ENCODE data around the gene SPIRE2. TPM values are rescaled to one million over a fixed set of nuclear protein-coding genes. Genes with fewer than 3 reads are reported as not detected.
"Not testable (repeated sequence)": the region's sequence is repeated elsewhere in the genome, so short reads cannot be mapped to it uniquely, and the experiment has no call there.

The SPIRE2 gene
- total and polyA plus RNA-seq, 2 of the 13 experiments (the other 11 are each of a cell fraction or from before 2014, with no cell fraction given) = 13.3 to 37.5 TPM

DNA sequence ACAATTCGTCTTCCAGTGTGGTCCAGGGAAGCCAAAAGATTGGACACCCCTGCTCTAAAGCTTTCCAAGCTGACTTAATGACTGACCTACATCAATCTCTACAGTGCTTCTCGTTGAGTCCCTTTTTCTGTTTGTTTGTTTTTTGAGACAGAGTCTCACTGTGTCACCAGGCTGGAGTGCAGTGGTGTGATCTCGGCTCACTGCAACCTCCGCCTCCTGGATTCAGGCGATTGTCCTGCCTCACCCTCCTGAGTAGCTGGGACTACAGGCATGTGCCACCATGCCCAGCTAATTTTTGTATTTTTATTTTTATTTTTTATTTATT lies 4.5 kb upstream of the SPIRE2 start (continued):
- TF ChIP-seq RFXAP (CRISPR knock-in tag; IDR thresholded peaks at IDR 0.05; ENCODE audit: borderline replicate concordance) = 0 out of 2 replicates have a peak, but pooled peaks have one; percentile 47
- TF ChIP-seq DRAP1 (CRISPR knock-in tag; IDR thresholded peaks at IDR 0.05) = peak; percentile 73; the same call in 1 of the 2 replicates
- 0 out of 2 replicates have a peak, but pooled peaks have one; percentile 38 for TF ChIP-seq ZKSCAN8 (CRISPR knock-in tag; IDR thresholded peaks at IDR 0.05; ENCODE audit: borderline replicate concordance)
- TF ChIP-seq, protein P1, sequence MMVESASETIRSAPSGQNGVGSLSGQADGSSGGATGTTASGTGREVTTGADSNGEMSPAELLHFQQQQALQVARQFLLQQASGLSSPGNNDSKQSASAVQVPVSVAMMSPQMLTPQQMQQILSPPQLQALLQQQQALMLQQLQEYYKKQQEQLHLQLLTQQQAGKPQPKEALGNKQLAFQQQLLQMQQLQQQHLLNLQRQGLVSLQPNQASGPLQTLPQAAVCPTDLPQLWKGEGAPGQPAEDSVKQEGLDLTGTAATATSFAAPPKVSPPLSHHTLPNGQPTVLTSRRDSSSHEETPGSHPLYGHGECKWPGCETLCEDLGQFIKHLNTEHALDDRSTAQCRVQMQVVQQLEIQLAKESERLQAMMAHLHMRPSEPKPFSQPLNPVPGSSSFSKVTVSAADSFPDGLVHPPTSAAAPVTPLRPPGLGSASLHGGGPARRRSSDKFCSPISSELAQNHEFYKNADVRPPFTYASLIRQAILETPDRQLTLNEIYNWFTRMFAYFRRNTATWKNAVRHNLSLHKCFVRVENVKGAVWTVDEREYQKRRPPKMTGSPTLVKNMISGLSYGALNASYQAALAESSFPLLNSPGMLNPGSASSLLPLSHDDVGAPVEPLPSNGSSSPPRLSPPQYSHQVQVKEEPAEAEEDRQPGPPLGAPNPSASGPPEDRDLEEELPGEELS (CRISPR knock-in tag; IDR thresholded peaks at IDR 0.05) = peak; percentile 71; the same call in 1 of the 2 replicates
- TF ChIP-seq FOSL2 (CRISPR knock-in tag; IDR thresholded peaks at IDR 0.05) = peak; percentile 46; the same call in 1 of the 2 replicates
- TF ChIP-seq SOX6, FOXA1 (IDR thresholded peaks at IDR 0.05): not testable (repeated sequence)
- peak; percentile 20; the same call in 1 of the 2 replicates for TF ChIP-seq SOX6 (CRISPR knock-in tag; IDR thresholded peaks at IDR 0.05)
- TF ChIP-seq GATAD2A (CRISPR knock-in tag; IDR thresholded peaks at IDR 0.05) = peak; percentile 30; the same call in 1 of the 2 replicates
- TF ChIP-seq GFI1 (CRISPR knock-in tag; IDR thresholded peaks at IDR 0.05; ENCODE audit: borderline replicate concordance) = peak; percentile 88
- TF ChIP-seq ZBED4 (CRISPR knock-in tag; IDR thresholded peaks at IDR 0.05; ENCODE audit: borderline replicate concordance) = peak; percentile 28; the same call in 1 of the 2 replicates
- TF ChIP-seq FOXK1 (CRISPR knock-in tag; IDR thresholded peaks at IDR 0.05; ENCODE audit: borderline replicate concordance, low read depth) = peak; percentile 32; the same call in 1 of the 2 replicates
- TF ChIP-seq ZNF264 (CRISPR knock-in tag; IDR thresholded peaks at IDR 0.05) = peak; percentile 31
- TF ChIP-seq ERF (CRISPR knock-in tag; IDR thresholded peaks at IDR 0.05) = peak; percentile 61; the same call in 1 of the 2 replicates
- TF ChIP-seq ZFX (CRISPR knock-in tag; IDR thresholded peaks at IDR 0.05; ENCODE audit: low read depth) = peak; percentile 27
- peak; percentile 43; the same call in 1 of the 2 replicates for TF ChIP-seq FOXA1 (CRISPR knock-in tag; IDR thresholded peaks at IDR 0.05)
- TF ChIP-seq, protein P2, sequence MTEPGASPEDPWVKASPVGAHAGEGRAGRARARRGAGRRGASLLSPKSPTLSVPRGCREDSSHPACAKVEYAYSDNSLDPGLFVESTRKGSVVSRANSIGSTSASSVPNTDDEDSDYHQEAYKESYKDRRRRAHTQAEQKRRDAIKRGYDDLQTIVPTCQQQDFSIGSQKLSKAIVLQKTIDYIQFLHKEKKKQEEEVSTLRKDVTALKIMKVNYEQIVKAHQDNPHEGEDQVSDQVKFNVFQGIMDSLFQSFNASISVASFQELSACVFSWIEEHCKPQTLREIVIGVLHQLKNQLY (CRISPR knock-in tag; IDR thresholded peaks at IDR 0.05) = 0 out of 2 replicates have a peak, but pooled peaks have one; percentile 30
- TF ChIP-seq, protein P3, sequence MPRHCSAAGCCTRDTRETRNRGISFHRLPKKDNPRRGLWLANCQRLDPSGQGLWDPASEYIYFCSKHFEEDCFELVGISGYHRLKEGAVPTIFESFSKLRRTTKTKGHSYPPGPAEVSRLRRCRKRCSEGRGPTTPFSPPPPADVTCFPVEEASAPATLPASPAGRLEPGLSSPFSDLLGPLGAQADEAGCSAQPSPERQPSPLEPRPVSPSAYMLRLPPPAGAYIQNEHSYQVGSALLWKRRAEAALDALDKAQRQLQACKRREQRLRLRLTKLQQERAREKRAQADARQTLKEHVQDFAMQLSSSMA (CRISPR knock-in tag; IDR thresholded peaks at IDR 0.05) = 0 out of 2 replicates have a peak, but pooled peaks have one; percentile 53
- TF ChIP-seq ZSCAN21 (CRISPR knock-in tag; IDR thresholded peaks at IDR 0.05; ENCODE audit: borderline replicate concordance) = peak; percentile 52; the same call in 1 of the 2 replicates
- TF ChIP-seq SP5 (CRISPR knock-in tag; IDR thresholded peaks at IDR 0.05; ENCODE audit: borderline replicate concordance, low read depth) = peak; percentile 64
- peak; percentile 68; the same call in 1 of the 2 replicates for TF ChIP-seq ZNF607 (CRISPR knock-in tag; IDR thresholded peaks at IDR 0.05; ENCODE audit: borderline replicate concordance)

Measured in HepG2 (cell line).